Measurements from ENCODE around the gene IER5.

Gene IER5

GRCh38 chr1:181135815-181136737 is 47.6 kb downstream of the IER5 start (continued):
- TF ChIP-seq ZBTB48 (tag by site-specific recombination; IDR thresholded peaks at IDR 0.05) (peak; percentile 44; the same call in 1 of the 2 replicates), PRDM10 (tag by site-specific recombination; IDR thresholded peaks at IDR 0.05) (peak; percentile 50; the same call in 1 of the 2 replicates), ZSCAN23 (tag by site-specific recombination; IDR thresholded peaks at IDR 0.05) (no peak), ZFP41 (tag by site-specific recombination; IDR thresholded peaks at IDR 0.05; ENCODE audit: borderline replicate concordance) (no peak), ZNF155 (tag by site-specific recombination; IDR thresholded peaks at IDR 0.05) (no peak), ZNF670 (tag by site-specific recombination; IDR thresholded peaks at IDR 0.05; ENCODE audit: low read depth) (0 out of 2 replicates have a peak, but pooled peaks have one; percentile 54), ZNF302 (tag by site-specific recombination; IDR thresholded peaks at IDR 0.05; ENCODE audit: low read depth) (no peak), ZNF311 (tag by site-specific recombination; IDR thresholded peaks at IDR 0.05; ENCODE audit: borderline replicate concordance) (no peak), ZEB2 (tag by site-specific recombination; IDR thresholded peaks at IDR 0.05) (no peak), ZNF629 (tag by site-specific recombination; IDR thresholded peaks at IDR 0.05) (peak; percentile 70; the same call in 1 of the 2 replicates), ZNF26 (tag by site-specific recombination; IDR thresholded peaks at IDR 0.05) (no peak), HIC1 (tag by site-specific recombination; IDR thresholded peaks at IDR 0.05) (no peak), ZNF621 (tag by site-specific recombination; IDR thresholded peaks at IDR 0.05) (no peak), SCRT2 (tag by site-specific recombination; IDR thresholded peaks at IDR 0.05) (no peak), ZNF600 (tag by site-specific recombination; IDR thresholded peaks at IDR 0.05) (peak; percentile 61), RBAK (tag by site-specific recombination; IDR thresholded peaks at IDR 0.05) (no peak), ZNF248 (tag by site-specific recombination; IDR thresholded peaks at IDR 0.05) (no peak), ZNF138 (tag by site-specific recombination; IDR thresholded peaks at IDR 0.05; ENCODE audit: borderline replicate concordance) (no peak), GLI4 (tag by site-specific recombination; IDR thresholded peaks at IDR 0.05) (0 out of 2 replicates have a peak, but pooled peaks have one; percentile 54), ZBTB21 (tag by site-specific recombination; IDR thresholded peaks at IDR 0.05) (peak; percentile 54)
- TF ChIP-seq, protein P1, sequence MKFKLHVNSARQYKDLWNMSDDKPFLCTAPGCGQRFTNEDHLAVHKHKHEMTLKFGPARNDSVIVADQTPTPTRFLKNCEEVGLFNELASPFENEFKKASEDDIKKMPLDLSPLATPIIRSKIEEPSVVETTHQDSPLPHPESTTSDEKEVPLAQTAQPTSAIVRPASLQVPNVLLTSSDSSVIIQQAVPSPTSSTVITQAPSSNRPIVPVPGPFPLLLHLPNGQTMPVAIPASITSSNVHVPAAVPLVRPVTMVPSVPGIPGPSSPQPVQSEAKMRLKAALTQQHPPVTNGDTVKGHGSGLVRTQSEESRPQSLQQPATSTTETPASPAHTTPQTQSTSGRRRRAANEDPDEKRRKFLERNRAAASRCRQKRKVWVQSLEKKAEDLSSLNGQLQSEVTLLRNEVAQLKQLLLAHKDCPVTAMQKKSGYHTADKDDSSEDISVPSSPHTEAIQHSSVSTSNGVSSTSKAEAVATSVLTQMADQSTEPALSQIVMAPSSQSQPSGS (tag by site-specific recombination; IDR thresholded peaks at IDR 0.05; ENCODE audit: low read depth) = peak; percentile 92
- TF ChIP-seq, protein P2, sequence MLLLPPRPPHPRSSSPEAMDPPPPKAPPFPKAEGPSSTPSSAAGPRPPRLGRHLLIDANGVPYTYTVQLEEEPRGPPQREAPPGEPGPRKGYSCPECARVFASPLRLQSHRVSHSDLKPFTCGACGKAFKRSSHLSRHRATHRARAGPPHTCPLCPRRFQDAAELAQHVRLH (tag by site-specific recombination; IDR thresholded peaks at IDR 0.05) = no peak
- TF ChIP-seq, protein P3, sequence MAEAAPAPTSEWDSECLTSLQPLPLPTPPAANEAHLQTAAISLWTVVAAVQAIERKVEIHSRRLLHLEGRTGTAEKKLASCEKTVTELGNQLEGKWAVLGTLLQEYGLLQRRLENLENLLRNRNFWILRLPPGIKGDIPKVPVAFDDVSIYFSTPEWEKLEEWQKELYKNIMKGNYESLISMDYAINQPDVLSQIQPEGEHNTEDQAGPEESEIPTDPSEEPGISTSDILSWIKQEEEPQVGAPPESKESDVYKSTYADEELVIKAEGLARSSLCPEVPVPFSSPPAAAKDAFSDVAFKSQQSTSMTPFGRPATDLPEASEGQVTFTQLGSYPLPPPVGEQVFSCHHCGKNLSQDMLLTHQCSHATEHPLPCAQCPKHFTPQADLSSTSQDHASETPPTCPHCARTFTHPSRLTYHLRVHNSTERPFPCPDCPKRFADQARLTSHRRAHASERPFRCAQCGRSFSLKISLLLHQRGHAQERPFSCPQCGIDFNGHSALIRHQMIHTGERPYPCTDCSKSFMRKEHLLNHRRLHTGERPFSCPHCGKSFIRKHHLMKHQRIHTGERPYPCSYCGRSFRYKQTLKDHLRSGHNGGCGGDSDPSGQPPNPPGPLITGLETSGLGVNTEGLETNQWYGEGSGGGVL (tag by site-specific recombination; IDR thresholded peaks at IDR 0.05) = 0 out of 2 replicates have a peak, but pooled peaks have one; percentile 29

All from HEK293 (cell line).